Sigmoid colon (tissue), 4 donors: ENCODE results near the gene LRRC75B.
"Not testable (repeated sequence)": the region's sequence is repeated elsewhere in the genome, so short reads cannot be mapped to it uniquely, and the experiment has no call there.

Experiments used
- EP300 ChIP-seq, 4 donors: sonication (generic); formaldehyde crosslinking; IDR thresholded peaks; one replicate each; pipeline ENCODE4 v1.6.1; 2017; ENCODE audit warnings: antibody characterized with exemption in 4 of 4
- POLR2A ChIP-seq, 2 donors: fragments of 450-650 bp; IDR thresholded peaks; one replicate each; pipeline ENCODE4 v1.6.1; 2016; ENCODE audit warnings: antibody characterized with exemption in 2 of 2, mild to moderate bottlenecking in 2 of 2, moderate library complexity in 2 of 2
- POLR2AphosphoS5 ChIP-seq, 4 donors: sonication (generic); formaldehyde crosslinking; IDR thresholded peaks; one replicate each; pipeline ENCODE4 v1.6.1; 2017; ENCODE audit warnings: antibody characterized with exemption in 4 of 4
- TF ChIP-seq, protein P1 (sequence below), 4 experiments: fragments of 450-650 bp in 3 of 4; fragments of 200-600 bp in 1 of 4; IDR thresholded peaks; one replicate each; pipeline ENCODE4 v1.5.1; 2016 to 2019; ENCODE audit warnings: antibody characterized with exemption in 4 of 4, mild to moderate bottlenecking in 3 of 4, moderate library complexity in 2 of 4

DNA sequence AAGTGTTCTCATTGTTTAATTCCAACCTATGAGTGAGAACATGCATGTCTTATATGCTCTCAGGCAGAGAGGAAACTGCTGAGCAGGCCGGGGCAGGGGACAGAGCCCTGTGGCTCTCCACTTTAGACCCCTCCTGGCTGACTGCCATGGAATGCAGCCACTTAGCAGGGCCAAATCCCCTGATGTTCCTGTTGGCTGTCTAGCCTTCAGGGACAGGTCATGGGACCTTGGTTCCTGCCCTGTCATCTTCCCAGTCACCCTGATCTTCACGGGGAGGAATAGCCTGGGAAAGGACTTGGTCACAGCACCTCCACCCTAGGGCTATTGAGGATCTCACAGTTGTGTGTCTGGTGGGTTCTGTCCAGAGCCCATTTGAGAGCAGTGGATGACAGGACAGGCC lies 13.5 kb upstream of the LRRC75B start:
- TF ChIP-seq, protein P1, sequence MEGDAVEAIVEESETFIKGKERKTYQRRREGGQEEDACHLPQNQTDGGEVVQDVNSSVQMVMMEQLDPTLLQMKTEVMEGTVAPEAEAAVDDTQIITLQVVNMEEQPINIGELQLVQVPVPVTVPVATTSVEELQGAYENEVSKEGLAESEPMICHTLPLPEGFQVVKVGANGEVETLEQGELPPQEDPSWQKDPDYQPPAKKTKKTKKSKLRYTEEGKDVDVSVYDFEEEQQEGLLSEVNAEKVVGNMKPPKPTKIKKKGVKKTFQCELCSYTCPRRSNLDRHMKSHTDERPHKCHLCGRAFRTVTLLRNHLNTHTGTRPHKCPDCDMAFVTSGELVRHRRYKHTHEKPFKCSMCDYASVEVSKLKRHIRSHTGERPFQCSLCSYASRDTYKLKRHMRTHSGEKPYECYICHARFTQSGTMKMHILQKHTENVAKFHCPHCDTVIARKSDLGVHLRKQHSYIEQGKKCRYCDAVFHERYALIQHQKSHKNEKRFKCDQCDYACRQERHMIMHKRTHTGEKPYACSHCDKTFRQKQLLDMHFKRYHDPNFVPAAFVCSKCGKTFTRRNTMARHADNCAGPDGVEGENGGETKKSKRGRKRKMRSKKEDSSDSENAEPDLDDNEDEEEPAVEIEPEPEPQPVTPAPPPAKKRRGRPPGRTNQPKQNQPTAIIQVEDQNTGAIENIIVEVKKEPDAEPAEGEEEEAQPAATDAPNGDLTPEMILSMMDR (IDR thresholded peaks at IDR 0.05): not testable (repeated sequence)
- not testable (repeated sequence) for TF ChIP-seq EP300, POLR2AphosphoS5, POLR2A (IDR thresholded peaks at IDR 0.05)
